Activated gamma-delta T cell treated with anti-CD3 and anti-CD28 coated beads, Interleukin-2, amount 50 U/mL, for 16 hours (primary cell): ENCODE measurements around the gene FBXO10.
"Not testable (repeated sequence)": the region's sequence is repeated elsewhere in the genome, so short reads cannot be mapped to it uniquely, and the experiment has no call there.

Source experiments
- DNase-seq: peaks from one replicate; pipeline ENCODE4 v3.0.0-alpha.2; 2020; ENCODE audit warnings: low read depth

The FBXO10 gene

DNA sequence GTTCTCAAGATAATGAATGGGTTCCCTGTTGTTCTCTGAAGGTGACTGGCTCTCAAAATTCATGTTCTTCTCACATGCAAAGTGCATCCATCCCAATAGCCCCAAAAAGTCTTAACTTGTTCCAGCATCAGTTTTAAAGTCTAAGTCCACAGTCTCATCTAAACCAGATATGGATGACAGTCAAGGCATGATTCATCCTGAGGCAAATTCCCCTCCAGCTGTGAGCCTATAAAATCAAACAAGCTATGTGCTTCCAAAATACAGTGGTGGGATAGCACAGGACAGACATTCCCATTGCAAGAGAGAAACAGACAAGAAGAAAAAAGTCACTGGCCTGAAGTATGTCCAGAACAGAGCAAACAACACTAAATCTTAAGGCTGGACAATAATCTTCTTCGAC is 25.4 kb downstream of the FBXO10 start:
- no peak for DNase-seq

DNA sequence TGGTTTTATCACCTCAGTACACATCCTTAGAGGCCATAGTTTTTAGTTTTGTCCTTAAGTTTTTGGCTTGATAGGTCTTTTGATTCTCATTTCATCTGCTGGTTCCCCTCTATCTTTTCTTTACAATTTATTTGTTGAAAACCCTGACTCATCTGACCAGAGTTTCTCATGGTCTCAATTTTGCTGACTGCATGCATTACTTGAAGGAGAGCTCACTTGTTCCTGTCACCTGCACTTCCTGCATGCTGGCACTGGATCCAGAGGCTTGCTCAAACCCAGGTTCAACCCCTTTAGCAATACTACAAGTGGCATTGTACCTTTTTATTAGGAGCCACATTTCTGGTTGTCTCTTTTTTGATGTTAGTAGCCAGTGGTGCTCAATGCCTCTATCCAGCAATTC is 26.7 kb downstream of the FBXO10 start:
- DNase-seq: no peak

DNA sequence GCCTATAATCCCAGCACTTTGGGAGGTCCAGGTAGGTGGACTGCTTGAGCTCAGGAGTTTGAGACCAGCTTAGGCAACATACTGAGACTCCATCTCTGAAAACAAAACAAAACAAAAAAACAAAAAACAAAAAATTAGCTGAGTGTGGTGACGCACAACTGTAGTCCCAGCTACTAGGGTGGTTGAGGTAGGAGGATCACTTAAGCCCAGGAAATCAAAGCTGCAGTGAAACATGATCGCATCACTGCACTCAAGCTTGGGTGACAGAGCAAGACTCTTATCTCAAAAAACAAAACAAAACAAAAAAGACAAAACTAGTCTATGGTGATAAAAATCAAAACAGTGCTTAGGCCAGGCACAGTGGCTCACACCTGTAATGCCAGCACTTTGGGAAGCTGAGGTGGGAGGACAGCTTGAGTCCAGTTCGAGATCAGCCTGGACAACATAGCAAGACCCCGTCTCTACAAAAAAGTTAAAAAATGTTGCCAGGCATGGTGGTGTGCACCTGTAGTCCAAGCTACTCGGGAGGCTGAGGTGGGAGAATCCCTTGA is 28.8 kb downstream of the FBXO10 start:
- no peak for DNase-seq

DNA sequence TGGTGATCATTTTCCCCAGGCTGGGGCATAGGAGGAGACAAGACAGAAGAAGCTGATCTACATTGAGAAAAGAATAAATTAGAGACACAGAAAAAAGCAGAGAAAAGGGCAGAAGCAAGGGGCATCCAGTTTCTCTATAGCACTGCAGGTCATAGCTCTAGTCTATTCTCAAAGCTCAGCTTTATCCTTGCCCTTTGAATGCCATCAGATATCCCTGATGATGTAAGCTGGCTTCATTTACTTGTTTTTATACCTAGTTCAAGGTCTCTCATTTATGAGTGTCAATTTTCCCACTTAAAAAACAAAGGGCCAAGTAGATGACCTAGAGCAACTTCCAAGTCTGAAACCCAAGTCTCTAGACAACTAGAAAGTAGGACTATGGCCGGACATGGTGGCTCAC is 32.7 kb downstream of the FBXO10 start:
- DNase-seq: no peak

DNA sequence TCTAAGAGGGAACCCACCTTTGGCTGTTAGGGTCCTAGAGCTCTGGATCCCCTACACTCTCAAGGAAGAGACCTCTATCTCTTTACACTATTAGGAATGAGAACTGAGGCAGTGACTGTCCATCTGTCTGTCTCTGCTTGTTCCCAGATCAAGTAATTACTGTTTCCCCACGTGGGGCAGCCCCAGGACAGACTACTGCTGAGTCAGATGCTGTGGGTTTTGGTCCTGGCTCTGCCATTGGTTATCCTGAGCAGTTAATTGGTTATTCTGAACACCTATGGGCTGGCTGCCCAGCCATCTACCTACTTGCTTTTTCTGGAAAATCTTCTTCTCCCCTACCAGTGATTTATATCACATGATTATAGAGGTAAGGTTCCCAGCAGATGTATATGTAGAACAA is 33.3 kb downstream of the FBXO10 start:
- no peak for DNase-seq

DNA sequence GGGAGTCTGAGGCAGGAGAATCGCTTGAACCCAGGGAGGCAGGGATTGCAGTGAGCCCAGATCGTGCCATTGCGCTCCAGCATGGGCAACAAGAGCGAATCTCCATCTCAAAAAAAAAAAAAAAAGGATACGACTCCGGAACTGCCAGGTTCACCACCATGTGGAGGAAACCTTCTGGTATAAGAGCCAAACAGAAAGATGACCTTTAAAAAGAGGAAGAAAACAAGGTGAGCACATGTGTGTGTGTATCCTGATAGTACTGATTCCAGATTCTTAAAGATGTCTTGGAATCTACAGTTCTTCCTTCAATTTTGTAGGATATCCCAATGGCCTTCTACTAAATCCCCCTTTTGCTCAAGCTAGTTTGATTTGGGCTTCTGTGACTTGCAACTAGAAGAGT is 33.7 kb downstream of the FBXO10 start:
- DNase-seq: no peak

DNA sequence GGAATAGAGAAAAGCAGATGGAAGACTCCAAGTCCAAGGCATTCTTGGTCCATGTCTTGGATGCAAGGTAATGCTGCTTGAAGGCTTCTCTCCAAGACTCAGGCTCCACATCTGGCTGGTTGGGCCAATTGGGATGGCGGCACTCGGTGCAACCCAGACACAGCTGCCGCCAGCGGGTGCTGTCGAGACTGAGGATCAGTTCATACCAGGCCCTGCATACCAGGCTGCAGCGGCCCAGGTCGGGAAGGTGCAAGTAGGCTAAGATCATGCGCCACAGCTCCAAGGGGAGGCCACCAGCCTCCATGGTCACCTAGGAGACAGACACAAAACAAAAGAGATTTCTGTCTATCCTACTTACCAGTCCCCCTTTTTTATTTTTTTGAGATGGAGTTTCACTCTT is 34.7 kb downstream of the FBXO10 start:
- no peak for DNase-seq

DNA sequence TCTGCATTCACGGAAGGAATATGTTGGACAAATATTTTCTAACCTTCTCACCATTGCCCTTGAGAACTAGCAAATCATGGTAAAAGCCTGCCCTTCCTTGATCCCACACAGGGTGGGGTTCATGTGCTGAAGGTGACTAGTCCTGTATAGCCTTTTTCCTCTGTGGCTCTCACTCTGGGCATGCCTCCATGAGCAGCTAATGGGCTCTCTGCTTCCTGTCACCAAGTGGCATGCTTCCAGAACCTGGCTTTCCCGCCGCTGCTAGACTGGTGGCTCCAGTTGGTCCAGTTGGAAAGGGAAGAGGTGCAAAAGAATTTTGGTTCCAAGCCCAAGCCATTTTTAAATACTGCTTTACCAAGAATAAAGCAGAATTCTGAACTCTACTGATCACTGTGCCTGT is 35.5 kb downstream of the FBXO10 start:
- no peak for DNase-seq

DNA sequence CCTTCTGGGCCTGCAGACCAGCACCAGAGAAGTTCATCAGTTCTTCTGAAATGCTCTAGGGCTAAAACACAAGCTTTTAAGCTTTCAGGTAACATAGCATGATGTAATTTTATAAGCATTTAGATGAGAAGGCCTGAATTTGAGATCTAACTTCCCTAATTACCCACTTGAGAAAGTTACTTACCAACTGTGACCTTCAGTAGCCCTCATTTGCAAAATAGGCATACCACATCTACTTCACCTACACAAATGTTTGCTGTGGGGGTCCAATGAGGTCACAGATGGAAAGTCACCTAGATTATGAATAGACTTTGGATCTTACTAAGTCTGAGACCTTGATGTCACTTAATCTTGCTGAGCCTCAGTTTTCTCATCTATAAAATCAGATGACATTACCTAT is 36.5 kb downstream of the FBXO10 start:
- DNase-seq: no peak

- no peak for DNase-seq
These were observed 38.1 kb downstream of the FBXO10 start for GRCh38 chr9:37538099-37538498.

DNA sequence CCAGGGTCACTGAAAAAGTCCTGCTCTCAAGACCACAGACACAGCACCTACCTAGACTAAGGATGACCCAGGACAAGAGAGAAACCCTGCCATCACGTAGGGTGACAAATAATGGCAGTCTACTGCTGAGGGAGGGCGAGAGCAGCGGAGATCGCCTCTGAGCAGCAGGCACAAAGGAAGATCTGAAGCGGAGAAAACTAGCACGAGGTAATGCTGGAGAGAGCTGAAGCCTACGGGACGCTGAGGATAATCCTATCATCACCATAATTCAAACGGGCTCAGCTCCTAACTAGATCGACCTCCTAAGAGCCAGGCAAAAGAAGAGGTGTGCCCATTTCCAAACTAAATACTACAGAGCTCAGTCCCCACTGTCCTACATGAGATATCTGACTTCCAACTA is 41.3 kb downstream of the FBXO10 start:
- DNase-seq: no peak

DNA sequence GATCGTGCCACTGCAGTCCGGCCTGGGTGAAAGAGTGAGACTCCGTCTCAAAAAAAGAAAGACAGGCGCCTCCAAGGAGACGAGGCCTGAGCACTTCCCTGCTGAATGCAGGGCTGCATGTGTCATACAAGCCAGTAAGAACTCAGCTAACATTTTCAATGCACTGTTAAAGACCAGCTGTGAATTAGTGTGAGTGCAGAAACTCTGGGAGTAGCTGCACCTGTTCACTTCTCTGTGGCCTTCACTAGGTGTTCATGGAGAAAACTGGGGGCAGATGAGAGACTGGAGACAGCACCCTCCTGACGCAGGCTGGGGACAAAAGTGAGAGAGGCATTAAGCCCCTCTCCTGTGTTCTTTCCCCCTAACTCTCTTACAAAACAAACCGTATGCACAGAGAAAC is 41.8 kb downstream of the FBXO10 start:
- DNase-seq: no peak

- DNase-seq: no peak
These were observed 44.5 kb downstream of the FBXO10 start for GRCh38 chr9:37531699-37532098.

- DNase-seq: peak; percentile 24
These were observed 47.3 kb downstream of the FBXO10 start for GRCh38 chr9:37528652-37529471.

- no peak for DNase-seq
These were observed 52.3 kb downstream of the FBXO10 start for GRCh38 chr9:37523916-37524315.

GRCh38 chr9:37522971-37523370 is 53.2 kb downstream of the FBXO10 start:
- no peak for DNase-seq

DNA sequence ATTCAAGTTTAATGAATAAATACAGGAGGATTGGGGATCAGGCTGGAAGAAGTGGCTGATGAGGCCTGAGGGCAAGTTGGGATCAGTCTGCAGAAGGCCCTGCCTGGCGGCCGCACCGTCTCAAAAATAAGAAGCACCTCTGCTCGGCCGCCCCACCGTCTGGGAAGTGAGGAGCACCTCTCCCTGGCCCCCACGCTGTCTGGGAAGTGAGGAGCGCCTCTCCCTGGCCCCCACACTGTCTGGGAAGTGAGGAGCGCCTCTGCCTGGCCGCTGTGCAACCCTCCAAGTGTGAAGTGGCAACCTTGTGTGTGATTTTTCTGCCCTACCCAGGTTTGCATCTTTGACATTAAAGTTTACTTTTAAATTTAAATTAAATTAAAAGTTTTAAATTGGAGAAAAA is 55.1 kb downstream of the FBXO10 start:
- no peak for DNase-seq

- no peak for DNase-seq
These were observed 55.5 kb downstream of the FBXO10 start for GRCh38 chr9:37520641-37521040.

DNA sequence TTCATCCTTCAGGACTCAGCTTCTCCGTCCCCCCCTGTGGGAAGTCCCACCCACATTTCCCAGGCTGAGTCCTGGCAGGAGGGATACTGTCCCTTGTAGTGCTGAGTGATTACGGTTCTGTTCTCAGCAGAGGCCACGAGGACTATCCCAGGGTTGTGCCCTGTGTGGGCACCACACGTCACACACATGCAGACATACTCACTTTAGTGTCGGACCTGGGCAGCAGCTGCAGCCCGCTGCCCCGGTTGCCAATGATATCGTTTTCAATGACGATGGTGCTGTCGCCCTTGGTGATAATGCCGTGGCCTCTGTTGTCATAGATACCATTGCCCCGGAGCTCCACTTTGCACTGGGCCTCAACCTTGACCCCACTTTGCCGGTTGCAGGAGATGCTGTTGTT is 58.3 kb downstream of the FBXO10 start:
- no peak for DNase-seq

DNA sequence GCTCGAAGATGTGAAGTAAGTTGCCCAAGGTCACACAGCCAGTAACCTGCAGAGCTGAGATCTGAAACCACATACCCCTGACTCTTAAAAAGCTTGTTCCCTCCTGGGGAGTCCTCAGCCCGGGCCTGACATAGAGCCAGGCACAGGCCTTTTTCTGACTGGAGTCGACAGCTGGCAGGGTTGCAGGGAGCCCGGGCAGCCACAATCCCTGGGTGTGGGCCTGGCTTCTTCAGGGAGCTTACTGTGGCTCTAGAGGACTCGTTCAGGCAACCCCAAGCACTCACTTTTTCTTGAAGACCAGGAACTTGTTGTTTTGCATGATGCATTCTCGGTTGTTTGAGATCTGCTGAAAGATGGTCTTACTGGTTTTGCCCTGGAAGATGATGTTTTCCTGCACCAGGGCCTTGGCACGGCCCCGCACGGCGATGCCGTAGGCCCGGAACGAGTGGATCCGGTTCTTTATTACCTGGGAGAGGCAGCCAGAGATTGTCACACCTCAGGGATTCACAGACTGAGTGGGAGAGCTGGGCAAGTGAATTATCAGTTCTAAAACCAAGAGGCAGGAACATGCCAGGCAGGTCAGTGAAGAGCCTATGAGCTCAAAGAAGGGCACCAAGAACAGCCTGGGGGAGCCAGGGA is 60.4 kb downstream of the FBXO10 start:
- no peak for DNase-seq

DNA sequence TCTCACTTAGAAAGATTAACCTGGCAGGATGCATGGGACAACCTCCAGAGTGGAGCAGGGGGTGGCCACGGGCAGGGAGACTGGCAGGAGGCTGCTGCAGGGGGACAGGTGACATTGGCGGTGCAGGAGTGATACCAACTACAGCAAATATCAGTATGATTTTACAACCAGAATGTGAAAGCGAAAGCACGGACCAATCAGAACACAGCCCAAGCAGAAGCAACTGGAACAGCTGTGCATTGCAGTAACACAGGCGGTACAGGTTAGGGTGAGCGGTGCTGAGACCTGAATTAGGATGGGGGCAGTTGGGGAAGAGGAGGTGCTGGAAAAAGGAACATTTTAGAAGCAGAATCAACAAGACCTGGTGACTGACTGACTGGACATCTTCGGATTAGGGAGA is 61.2 kb downstream of the FBXO10 start:
- no peak for DNase-seq

GRCh38 chr9:37514415-37514814 is 61.8 kb downstream of the FBXO10 start:
- DNase-seq: not testable (repeated sequence)

GRCh38 chr9:37512437-37512836 is 63.7 kb downstream of the FBXO10 start:
- peak; percentile 21 for DNase-seq
